ENCODE measurements around the gene MTX3. TPM values are rescaled to one million over a fixed set of nuclear protein-coding genes. Genes with fewer than 3 reads are reported as not detected.

Gene MTX3
- total RNA-seq, 1 donor from 2014 or later = 18.2 TPM

DNA sequence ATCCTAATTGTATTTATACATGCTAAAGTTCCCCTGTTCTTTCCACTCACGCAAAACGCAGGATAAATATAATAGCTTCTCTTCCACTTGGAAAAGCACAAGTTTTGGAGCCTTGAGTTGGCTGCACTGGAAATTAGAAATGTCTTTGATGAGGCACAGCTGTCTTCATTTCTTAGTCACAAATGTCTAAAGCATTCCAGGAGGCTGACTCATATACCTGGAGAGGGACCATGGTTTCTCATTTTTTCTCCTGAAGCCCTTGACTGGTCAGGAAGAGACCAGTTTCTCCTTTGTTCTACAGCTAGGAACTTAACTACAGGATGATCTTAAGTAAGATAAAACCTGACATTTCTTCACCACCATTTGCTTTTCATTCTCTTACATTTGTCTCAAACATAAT is 16.2 kb downstream of the MTX3 start:
- H3K4me1 Mint-ChIP-seq (ENCODE audit: low read depth) = peaks cover 5% of the 10 kb centered on the region
- H3K9me3 Mint-ChIP-seq = no peaks in the 10 kb centered on the region
- intact Hi-C loops (cut with micrococcal nuclease) = no loop called here
- no peak overlapping the region for H3K4me3 Mint-ChIP-seq (ENCODE audit: low read depth)
- peaks cover 2% of the 10 kb centered on the region for H3K27me3 Mint-ChIP-seq (ENCODE audit: low read depth)
- peaks cover 44% of the 10 kb centered on the region for H3K36me3 Mint-ChIP-seq (ENCODE audit: low read depth)
- no peak overlapping the region for H3K27ac Mint-ChIP-seq
- no peak for DNase-seq (ENCODE audit: low spot score)

DNA sequence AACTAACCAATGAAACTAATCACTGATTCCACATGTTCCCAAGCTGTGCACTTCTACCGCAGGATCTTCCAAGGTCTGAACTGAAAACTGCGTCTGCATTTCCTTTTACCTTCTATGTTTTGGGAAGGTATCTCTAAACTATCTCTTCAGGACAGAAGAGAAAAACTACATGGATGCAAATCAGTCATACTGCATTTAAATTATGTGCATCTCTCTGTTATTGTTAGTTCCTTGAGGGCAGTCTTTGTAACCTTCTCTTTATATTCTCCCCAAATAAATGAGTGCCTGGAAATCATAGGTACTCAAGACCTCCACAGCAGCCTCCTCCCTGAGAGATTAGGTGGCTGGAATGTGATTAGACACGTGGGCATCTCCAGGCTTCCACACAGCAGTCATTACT is 17.1 kb downstream of the MTX3 start:
- Mint-ChIP-seq H3K27ac (no peak overlapping the region), H3K4me3 (ENCODE audit: low read depth) (no peak overlapping the region), H3K36me3 (ENCODE audit: low read depth) (peaks cover 37% of the 10 kb centered on the region), H3K9me3 (no peaks in the 10 kb centered on the region), H3K27me3 (ENCODE audit: low read depth) (peaks cover 2% of the 10 kb centered on the region), H3K4me1 (ENCODE audit: low read depth) (peaks cover 2% of the 10 kb centered on the region)
- intact Hi-C loops (cut with micrococcal nuclease) = no loop called here
- DNase-seq (ENCODE audit: low spot score) = no peak

DNA sequence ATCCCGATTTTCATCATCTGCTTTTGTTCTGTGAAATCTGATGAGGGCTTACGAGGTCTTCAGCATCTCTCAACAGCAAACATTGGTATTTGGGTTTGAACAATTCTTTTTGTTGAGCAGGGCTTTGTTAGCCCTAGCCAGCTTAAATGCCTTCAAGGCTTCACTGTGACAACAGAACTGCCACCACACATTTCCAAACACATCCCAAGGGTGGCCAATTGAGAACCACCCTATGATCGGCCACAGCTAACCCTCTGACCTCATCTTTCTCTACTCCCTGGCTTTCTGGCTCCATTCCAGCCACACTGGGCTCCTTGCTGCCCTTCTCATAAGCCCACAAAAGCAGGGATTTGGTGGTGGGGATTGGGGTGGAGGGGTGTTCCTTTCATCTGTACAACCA is 17.6 kb downstream of the MTX3 start:
- Mint-ChIP-seq H3K4me3 (ENCODE audit: low read depth) (no peak overlapping the region), H3K36me3 (ENCODE audit: low read depth) (peaks cover 32% of the 10 kb centered on the region), H3K27ac (no peak overlapping the region), H3K4me1 (ENCODE audit: low read depth) (peaks cover 2% of the 10 kb centered on the region), H3K27me3 (ENCODE audit: low read depth) (peaks cover 2% of the 10 kb centered on the region), H3K9me3 (no peaks in the 10 kb centered on the region)
- no peak for DNase-seq (ENCODE audit: low spot score)
- intact Hi-C loops (cut with micrococcal nuclease) = no loop called here

DNA sequence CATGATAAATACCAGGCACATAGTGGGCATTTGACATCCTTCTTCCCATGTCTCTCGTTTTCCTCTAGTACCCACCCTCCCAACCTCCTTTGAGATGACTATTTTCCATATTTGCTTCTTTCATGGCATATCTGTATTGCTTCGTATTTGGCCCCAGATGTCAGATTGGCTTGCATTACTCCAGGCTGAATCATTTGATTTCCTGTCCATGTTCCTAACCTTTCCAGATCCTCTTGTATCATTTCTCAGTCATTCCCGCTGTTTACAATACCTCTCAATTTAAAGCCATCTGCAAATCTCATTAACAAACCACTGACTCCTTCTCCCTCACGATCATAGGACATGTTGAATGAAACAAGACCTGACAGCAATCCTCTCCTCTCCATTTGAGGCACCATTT is 19.9 kb downstream of the MTX3 start:
- H3K27me3 Mint-ChIP-seq (ENCODE audit: low read depth) = peaks cover 2% of the 10 kb centered on the region

DNA sequence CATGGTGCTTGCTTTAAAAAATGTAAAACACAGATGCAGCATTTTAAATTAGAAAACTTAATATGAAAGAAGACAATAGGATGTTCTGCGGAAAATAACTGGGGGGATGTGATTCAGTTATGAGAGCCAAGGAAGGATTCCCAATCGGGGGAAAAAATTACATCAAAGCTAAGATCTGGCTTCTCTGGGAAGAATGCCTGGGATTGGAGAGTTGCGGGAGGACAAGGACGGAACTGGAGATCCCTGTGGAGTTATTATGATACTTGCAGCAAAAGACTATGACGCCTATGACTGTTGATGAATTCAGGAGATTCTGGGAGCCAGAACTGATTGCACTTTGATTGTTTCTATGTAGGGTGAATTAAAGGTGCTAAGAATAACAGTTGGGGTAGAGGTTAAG is 24.6 kb downstream of the MTX3 start:
- Mint-ChIP-seq H3K9me3 (no peaks in the 10 kb centered on the region), H3K4me1 (ENCODE audit: low read depth) (peaks cover 29% of the 10 kb centered on the region), H3K36me3 (ENCODE audit: low read depth) (no peaks in the 10 kb centered on the region), H3K4me3 (ENCODE audit: low read depth) (no peak overlapping the region), H3K27me3 (ENCODE audit: low read depth) (no peaks in the 10 kb centered on the region), H3K27ac (no peak overlapping the region)
- DNase-seq (ENCODE audit: low spot score) = no peak
- intact Hi-C loops (cut with micrococcal nuclease) = no loop called here

More for the DNA sequence above, 19.9 kb downstream of the MTX3 start:
- H3K27ac Mint-ChIP-seq = no peak overlapping the region
- peaks cover 10% of the 10 kb centered on the region for H3K36me3 Mint-ChIP-seq (ENCODE audit: low read depth)
- intact Hi-C loops (cut with micrococcal nuclease) = no loop called here
- H3K4me1 Mint-ChIP-seq (ENCODE audit: low read depth) = peaks cover 5% of the 10 kb centered on the region
- no peak for DNase-seq (ENCODE audit: low spot score)
- no peaks in the 10 kb centered on the region for H3K9me3 Mint-ChIP-seq
- no peak overlapping the region for H3K4me3 Mint-ChIP-seq (ENCODE audit: low read depth)

DNA sequence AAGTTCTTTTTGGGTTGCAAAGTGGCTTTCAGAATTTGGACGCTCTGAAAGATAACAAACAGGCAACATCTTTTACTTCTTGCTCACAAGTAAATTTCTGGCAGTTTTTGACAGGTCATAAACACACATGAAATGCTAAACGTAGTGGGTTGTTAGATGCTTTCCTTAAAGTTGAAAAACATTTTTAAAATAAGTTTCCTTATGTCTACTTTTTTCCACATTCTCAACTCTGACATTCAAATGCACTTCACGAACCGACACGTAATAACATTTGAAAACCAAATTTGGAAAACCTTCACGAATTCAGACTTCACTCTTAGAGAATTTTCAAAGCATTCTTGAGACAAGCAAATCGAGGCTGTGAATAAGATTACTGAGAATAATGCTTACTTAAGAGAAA is 26.9 kb downstream of the MTX3 start:
- Mint-ChIP-seq H3K36me3 (ENCODE audit: low read depth) (no peaks in the 10 kb centered on the region), H3K4me3 (ENCODE audit: low read depth) (no peak overlapping the region), H3K9me3 (no peaks in the 10 kb centered on the region), H3K4me1 (ENCODE audit: low read depth) (peaks cover 29% of the 10 kb centered on the region), H3K27me3 (ENCODE audit: low read depth) (no peaks in the 10 kb centered on the region), H3K27ac (peak overlapping the region; percentile 84)
- intact Hi-C loops (cut with micrococcal nuclease) = no loop called here
- no peak for DNase-seq (ENCODE audit: low spot score)

DNA sequence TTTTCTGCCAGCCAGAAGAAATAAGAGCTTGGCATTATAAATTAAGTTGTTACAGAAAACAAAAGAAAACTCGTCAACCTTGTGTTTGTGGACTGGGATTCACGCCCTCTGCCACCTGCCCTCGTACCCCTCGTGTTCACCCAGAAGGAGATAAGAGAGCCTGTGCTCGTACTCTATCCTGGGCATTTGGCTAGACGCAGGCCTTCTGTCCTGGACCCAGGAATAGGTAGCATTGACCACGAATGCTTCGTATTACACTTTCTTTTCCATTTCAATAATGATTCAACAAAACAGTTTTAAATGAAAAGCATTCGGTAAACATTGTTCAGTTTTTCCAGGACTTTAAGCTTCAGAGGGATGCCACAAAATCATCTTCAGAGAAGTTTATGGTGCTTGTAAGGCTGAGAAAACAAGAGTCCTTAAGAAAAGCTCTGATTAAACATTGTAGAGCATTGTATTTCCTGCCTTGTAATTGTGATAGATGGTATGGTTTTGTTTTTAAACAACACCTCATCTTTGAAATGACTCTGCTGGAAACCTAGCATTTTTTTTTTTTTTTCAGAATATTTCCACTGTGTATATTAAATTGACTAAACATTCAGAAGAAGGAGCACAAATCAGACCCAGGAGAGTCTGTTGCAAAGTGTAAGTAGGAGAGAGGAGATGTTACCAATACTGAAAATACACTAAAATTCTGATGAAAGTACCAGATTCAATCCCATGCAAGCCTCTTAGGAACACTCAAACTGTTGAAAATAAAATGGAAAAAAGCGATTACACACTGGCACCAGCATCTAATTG is 27.6 kb downstream of the MTX3 start:
- Mint-ChIP-seq H3K36me3 (ENCODE audit: low read depth) (no peaks in the 10 kb centered on the region), H3K9me3 (no peaks in the 10 kb centered on the region), H3K27ac (peak overlapping the region; percentile 84), H3K4me1 (ENCODE audit: low read depth) (peaks cover 29% of the 10 kb centered on the region), H3K4me3 (ENCODE audit: low read depth) (no peak overlapping the region), H3K27me3 (ENCODE audit: low read depth) (no peaks in the 10 kb centered on the region)
- intact Hi-C loops (cut with micrococcal nuclease) = loop anchor here (1.0 kb wide), 3 partner anchors 18 to 74 kb away; no protein-coding TSS in a partner anchor
- DNase-seq (ENCODE audit: low spot score) = no peak

DNA sequence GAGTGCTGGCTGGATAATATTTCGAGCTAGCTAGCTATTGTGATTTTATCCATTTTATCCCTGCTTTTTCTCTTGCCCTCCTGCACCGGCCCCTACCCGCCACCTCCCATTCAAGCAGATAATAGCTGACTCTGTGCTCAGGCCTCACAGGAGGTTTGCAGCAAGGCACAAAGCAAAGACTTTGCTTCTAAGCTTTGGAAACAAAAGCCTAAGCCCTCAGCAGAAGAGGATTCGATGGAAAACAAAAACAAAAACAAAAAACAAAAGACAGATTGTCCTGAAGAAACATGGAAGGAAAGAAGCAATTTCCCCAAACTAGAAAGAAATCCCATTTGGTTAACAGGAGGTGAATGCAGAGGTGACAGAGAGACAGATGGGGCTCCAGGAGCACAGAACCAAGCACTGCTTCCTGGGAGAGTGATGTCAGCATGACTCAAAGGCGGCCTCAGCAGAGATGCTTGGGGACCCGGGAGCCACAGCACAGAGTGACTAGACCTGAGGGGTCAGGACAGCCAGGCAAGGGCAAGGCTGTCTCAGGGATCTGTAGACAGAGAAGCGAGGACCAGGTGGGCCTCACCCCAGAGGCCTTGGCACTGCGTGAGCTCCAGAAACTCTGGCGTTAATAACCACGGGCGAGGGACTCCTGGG is 28.4 kb downstream of the MTX3 start:
- intact Hi-C loops (cut with micrococcal nuclease) = loop anchor here (1.0 kb wide), 3 partner anchors 19 to 75 kb away; no protein-coding TSS in a partner anchor
- Mint-ChIP-seq H3K4me3 (ENCODE audit: low read depth) (no peak overlapping the region), H3K27ac (peak overlapping the region; percentile 84), H3K27me3 (ENCODE audit: low read depth) (no peaks in the 10 kb centered on the region), H3K9me3 (no peaks in the 10 kb centered on the region), H3K4me1 (ENCODE audit: low read depth) (peaks cover 28% of the 10 kb centered on the region), H3K36me3 (ENCODE audit: low read depth) (no peaks in the 10 kb centered on the region)
- DNase-seq (ENCODE audit: low spot score) = no peak

DNA sequence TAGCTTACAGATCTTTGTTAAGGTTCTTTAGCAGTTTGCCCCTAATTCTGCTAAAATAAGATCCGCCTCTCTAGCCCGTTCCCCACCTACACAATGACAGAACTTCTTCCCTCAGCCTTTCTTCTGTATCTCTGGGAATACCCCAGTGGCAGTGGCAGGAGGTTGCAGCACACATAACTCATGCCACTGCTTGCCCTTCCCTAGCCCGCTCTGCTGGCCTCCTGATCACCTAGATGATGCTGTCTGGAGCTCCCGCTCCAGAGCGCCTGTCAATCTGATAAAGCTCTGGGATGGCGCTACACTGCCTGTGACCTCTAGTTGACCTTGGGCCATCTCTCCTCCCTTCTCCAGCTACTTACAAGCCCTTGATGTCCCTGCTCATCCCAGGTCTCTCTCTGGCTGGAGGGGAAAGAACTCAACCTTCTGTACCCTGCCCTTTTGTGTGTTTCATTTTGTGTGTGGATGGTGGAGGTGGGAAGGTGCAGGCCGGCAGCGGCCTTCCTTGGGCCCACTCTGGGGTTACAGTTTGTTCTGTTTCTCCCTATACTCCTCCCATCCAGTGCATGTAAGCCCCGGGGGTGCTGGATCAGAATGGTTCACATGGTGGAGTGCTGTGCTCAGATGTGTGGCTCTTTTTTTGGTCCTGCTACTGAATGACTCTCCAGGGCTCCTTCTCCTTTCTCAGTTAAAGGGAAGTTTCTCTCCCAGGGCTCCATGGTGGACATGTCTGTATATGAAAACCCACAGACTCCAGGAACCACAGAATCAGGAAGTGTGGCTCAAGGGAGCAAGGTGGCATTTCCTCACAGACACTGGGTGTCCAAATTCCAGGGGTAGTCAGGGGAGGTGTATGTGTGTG is 29.1 kb downstream of the MTX3 start:
- Mint-ChIP-seq H3K9me3 (no peaks in the 10 kb centered on the region), H3K4me3 (ENCODE audit: low read depth) (no peak overlapping the region), H3K36me3 (ENCODE audit: low read depth) (no peaks in the 10 kb centered on the region), H3K27me3 (ENCODE audit: low read depth) (no peaks in the 10 kb centered on the region), H3K4me1 (ENCODE audit: low read depth) (peaks cover 26% of the 10 kb centered on the region), H3K27ac (peak overlapping the region; percentile 84)
- no peak for DNase-seq (ENCODE audit: low spot score)
- intact Hi-C loops (cut with micrococcal nuclease) = no loop called here

DNA sequence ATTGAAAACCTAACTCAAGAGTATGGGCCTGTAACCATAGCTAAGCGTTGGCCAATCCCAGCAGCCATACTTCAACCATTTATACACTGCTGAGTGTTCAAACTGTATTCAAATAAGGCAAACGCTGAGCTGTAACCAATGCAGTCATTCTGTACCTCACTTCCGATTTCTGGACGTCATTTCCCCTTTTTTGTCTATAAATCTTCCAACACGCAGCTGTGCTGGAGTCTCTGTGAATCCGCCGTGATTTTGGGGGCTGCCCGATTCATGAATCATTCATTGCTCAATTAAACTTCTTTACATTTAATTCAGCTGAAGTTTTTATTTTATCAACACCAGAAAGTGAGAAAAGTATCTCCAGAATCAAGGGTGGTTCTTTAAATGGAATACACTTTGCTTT is 31.7 kb downstream of the MTX3 start:
- no peaks in the 10 kb centered on the region for H3K27me3 Mint-ChIP-seq (ENCODE audit: low read depth)
- no peaks in the 10 kb centered on the region for H3K9me3 Mint-ChIP-seq
- no peaks in the 10 kb centered on the region for H3K36me3 Mint-ChIP-seq (ENCODE audit: low read depth)
- no peak for DNase-seq (ENCODE audit: low spot score)
- H3K27ac Mint-ChIP-seq = no peak overlapping the region
- H3K4me3 Mint-ChIP-seq (ENCODE audit: low read depth) = no peak overlapping the region
- H3K4me1 Mint-ChIP-seq (ENCODE audit: low read depth) = peaks cover 22% of the 10 kb centered on the region
- intact Hi-C loops (cut with micrococcal nuclease) = no loop called here

DNA sequence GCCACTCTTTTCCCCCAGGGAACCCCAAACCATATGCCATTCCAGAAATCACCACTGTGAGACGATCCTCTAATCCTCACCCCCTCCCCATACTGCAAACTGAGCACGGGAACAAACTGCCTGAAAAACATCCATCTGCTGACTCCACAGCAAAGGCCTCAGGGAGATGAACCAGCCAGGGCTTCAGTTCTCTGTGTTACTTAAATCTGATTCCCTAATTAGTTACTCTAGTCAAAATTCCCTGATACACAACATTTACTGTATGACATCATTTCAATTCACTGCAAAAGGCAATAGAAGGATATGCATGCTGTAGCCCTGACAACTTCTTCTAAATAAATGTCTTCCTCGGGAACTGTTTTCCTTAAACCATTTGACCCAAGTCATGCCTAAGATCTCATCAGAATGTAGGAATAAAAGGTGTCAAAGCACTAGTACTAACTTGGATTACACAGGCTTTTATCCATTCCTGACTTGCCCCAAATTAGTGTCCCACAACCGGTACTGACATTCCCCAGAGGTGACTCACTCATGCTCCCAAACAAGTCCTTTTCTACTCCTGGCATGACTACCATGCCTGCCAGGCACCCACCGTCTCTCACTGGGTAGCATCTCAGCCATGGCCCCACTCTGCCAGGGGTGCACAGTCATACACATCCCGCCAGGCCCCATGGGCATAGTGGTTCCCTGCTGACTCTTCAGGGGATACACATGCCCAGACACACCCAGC is 35.0 kb downstream of the MTX3 start:
- Mint-ChIP-seq H3K36me3 (ENCODE audit: low read depth) (peaks cover 4% of the 10 kb centered on the region), H3K27me3 (ENCODE audit: low read depth) (peaks cover 3% of the 10 kb centered on the region), H3K27ac (no peak overlapping the region), H3K9me3 (no peaks in the 10 kb centered on the region), H3K4me3 (ENCODE audit: low read depth) (no peak overlapping the region), H3K4me1 (ENCODE audit: low read depth) (no peaks in the 10 kb centered on the region)
- intact Hi-C loops (cut with micrococcal nuclease) = no loop called here
- DNase-seq (ENCODE audit: low spot score) = no peak

DNA sequence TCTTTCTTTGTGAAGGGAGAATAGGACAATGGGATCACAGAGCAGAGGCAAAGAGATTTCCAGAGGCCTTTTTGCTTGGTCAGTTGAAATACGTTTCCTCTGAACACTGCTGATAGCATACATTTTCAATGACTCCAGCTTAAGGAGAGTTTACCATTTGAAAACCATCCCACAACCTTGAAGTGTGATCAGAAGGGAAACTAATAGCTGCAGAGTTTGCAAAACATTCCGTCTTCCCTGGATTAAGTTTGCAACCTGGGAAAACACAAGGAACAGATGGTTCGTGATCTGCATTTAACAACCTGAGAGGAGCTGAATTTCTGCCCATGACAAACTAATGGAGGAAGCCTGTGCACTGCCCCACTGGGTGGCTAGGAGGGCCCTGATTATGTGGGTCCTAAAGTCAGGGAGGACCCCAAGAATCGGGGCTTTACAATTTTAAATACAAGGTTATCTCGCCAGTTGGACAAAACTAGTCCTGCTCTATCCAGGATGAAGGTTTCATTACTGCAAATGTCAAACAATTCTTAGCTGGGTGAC is 35.6 kb downstream of the MTX3 start:
- H3K4me3 Mint-ChIP-seq (ENCODE audit: low read depth) = no peak overlapping the region
- DNase-seq (ENCODE audit: low spot score) = no peak
- peaks cover 3% of the 10 kb centered on the region for H3K27me3 Mint-ChIP-seq (ENCODE audit: low read depth)
- intact Hi-C loops (cut with micrococcal nuclease) = no loop called here
- no peaks in the 10 kb centered on the region for H3K9me3 Mint-ChIP-seq
- peaks cover 4% of the 10 kb centered on the region for H3K36me3 Mint-ChIP-seq (ENCODE audit: low read depth)
- H3K27ac Mint-ChIP-seq = no peak overlapping the region
- H3K4me1 Mint-ChIP-seq (ENCODE audit: low read depth) = no peaks in the 10 kb centered on the region

Data from activated T-helper 2 cell treated with anti-CD3 and anti-CD28 coated beads, Interferon-gamma antibody, Interleukin-2, Interleukin-4, amounts not matched to agents 10 μg/mL and 5 μg/mL and 100 μg/mL, durations not matched to agents 14 hours and 24 hours and 36 hours (primary cell).